GM23248 (cell line): ENCODE results near the gene USP32.

Experiments
- EZH2 ChIP-seq: fragments of 200-600 bp; sonication (generic); IDR thresholded peaks from 2 replicates; pipeline ENCODE4 v1.6.1; 2018; ENCODE audit warnings: antibody characterized with exemption, mild to moderate bottlenecking; ENCODE audit not compliant: insufficient read depth, poor library complexity, severe bottlenecking
- EZH2phosphoT487 ChIP-seq: fragments of 200-600 bp; sonication (generic); IDR thresholded peaks from 2 replicates; pipeline ENCODE4 v1.6.1; 2018; ENCODE audit warnings: antibody characterized with exemption, moderate library complexity, mild to moderate bottlenecking, low read depth; ENCODE audit not compliant: insufficient read depth

DNA sequence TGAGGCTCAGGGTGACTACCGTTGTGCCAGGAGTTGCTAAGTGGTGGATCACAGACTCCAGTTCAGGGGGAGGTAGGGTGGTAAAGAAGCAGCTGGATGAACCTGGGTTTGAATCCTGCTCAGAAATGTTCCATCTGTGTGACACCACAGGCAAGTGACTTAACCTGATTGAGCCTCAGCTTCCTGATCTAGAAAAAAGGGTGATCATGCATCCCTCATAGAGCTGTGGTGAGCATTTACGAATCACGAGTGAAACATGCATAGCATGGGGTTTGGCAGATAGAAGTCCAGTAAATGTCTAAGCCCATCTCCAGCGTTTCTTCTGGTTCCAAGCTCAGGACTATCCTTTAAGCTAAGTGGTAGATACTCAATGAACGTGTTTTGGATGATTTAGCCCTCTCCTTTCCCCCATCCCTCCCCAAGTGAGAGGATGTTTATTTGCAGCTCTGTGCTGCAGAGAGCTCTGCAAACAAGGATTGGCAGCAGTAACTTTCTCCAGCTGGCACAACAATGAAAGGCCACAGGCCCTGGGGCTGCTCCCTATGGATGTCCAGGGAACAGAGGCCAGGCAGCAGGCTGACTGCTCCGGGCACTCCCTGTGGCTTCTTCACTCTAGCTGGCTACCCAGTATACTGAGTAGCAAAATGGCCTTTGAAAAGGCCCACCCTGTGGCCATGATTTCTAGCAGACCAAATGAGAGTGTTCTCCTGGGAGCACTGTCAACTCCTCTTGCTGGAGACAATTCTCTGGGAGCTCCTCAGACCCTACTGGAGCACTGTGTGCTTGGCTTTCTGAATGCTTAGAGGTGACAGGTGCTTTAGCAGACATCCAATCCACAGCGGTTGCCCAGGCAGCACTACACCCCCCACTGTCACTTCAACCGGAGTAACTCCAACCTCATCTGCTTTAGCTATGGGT is 220.8 kb downstream of the USP32 start:
- TF ChIP-seq EZH2 (no peak), EZH2phosphoT487 (no peak)
